Measurements from ENCODE around the gene GAPDH. TPM values are rescaled to one million over a fixed set of nuclear protein-coding genes. Genes with fewer than 3 reads are reported as not detected.

GAPDH gene
- total and polyA plus RNA-seq, 10 of the 15 experiments (the other 5 are each of a cell fraction or from before 2014, with no cell fraction given), result 5,606 to 14,240 (median 9,400) TPM

DNA sequence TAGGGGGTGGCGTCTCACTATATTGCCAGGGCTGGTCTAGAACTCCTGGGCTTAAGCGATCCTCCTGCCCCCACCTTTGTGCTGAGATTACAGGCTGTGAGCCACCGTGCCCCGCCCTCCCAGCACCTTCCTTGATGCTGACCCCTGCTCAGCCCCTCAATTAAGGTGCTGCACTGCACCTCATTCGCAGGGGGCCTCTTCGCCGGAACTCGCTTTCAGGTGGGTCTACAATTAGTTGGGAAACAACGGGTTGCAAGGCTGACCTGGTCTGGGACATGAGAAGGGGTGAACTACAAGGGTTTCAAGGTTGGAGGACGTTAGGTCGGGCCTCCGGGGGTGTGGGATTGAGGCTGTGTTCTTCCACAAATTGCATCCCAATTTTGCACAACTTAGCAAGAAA lies 35.0 kb downstream of the GAPDH start:
- Histone ChIP-seq H3K9ac (ENCODE audit: control insufficient read depth, insufficient read depth, low read length) (no peak overlapping the region), H3K4me1 (ENCODE audit: control insufficient read depth, insufficient read depth, low read length) (peaks cover 4% of the 10 kb centered on the region; the same call in 1 of the 2 replicates)
- WGBS (ENCODE audit: insufficient coverage, insufficient replicate concordance, low lambda C conversion rate, missing lambda C conversion rate), result 92% methylated on average over 12 of the region's 12 CpGs

DNA sequence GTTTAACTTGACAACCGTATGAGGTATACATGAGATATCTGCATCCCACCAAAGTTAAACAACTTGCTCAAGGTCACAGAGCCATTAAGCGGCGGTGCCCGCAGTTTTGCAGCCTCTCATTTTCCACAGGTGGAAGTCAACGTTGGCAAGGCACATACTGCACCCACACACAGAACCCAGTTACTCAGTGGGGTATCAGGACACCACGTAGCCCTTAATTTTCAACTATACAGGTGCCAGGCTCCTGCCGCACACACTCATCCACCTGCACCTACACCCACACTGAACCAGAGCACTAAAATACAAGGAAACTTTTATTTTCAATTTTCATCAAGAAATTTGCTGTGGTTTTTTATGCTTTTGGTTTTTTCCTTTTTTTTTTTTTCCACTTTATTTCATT lies 35.5 kb downstream of the GAPDH start:
- Histone ChIP-seq H3K9ac (ENCODE audit: control insufficient read depth, insufficient read depth, low read length) (no peak overlapping the region), H3K27me3 (replicated peaks in 1 of 2; ENCODE audit: control insufficient read depth in 2 of 2, insufficient read depth in 2 of 2, low read length in 1 of 2) (no peaks in the 10 kb centered on the region), H3K4me1 (ENCODE audit: control insufficient read depth, insufficient read depth, low read length) (peaks cover 4% of the 10 kb centered on the region; the same call in 1 of the 2 replicates), H3K9me3 (replicated peaks; ENCODE audit: control insufficient read depth, insufficient read depth, low read length) (no peaks in the 10 kb centered on the region), H4K20me1 (ENCODE audit: control insufficient read depth, insufficient read depth) (no peaks in the 10 kb centered on the region; the same call in 1 of the 2 replicates), H3K79me2 (ENCODE audit: control insufficient read depth, insufficient read depth, low read length) (peaks cover 29% of the 10 kb centered on the region), H2AFZ (ENCODE audit: control insufficient read depth, low read depth, low read length) (no peak overlapping the region), H3K4me3 (no peak overlapping the region), H3K36me3 (ENCODE audit: control insufficient read depth in 2 of 2, insufficient read depth in 2 of 2, low read length in 1 of 2) (peaks cover 22 to 26% of the 10 kb centered on the region in 2 experiments), H3K4me2 (ENCODE audit: control insufficient read depth, insufficient read depth) (no peak overlapping the region), H3K27ac (ENCODE audit: control insufficient read depth, insufficient read depth) (no peak overlapping the region)
- DNase-seq (ENCODE audit: low read depth, low spot score) (no peak), FAIRE-seq (no peak), ATAC-seq (no peak)
- ChIA-PET RAD21 (ENCODE audit: unreplicated experiment) (interaction anchor here (0.7 to 2.7 kb wide), 3 partner anchors 33 to 281 kb away, joined by 4 to 9 read pairs (median 5); partner anchors contain the start of gene CDCA3), CTCF (interaction anchor here (0.7 to 3.9 kb wide), 12 partner anchors 12 to 209 kb away, joined by 3 to 43 read pairs (median 5); partner anchors contain the start of gene LPAR5), SMC1A (ENCODE audit: uncharacterized antibody, unreplicated experiment) (interaction anchor here (0.8 to 1.5 kb wide), 4 partner anchors 43 to 120 kb away, joined by 3 to 8 read pairs (median 4); partner anchors contain the start of gene ZNF384), POLR2A (no interaction called here)
- WGBS (ENCODE audit: insufficient coverage, insufficient replicate concordance, low lambda C conversion rate, missing lambda C conversion rate), result 85% methylated on average over 7 of the region's 7 CpGs
- TF ChIP-seq CBX5 (IDR thresholded peaks at IDR 0.05; ENCODE audit: low read depth), result no peak
- TF ChIP-seq, protein P1, sequence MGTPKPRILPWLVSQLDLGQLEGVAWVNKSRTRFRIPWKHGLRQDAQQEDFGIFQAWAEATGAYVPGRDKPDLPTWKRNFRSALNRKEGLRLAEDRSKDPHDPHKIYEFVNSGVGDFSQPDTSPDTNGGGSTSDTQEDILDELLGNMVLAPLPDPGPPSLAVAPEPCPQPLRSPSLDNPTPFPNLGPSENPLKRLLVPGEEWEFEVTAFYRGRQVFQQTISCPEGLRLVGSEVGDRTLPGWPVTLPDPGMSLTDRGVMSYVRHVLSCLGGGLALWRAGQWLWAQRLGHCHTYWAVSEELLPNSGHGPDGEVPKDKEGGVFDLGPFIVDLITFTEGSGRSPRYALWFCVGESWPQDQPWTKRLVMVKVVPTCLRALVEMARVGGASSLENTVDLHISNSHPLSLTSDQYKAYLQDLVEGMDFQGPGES (IDR thresholded peaks at IDR 0.05), result no peak
- TF ChIP-seq, protein P2, sequence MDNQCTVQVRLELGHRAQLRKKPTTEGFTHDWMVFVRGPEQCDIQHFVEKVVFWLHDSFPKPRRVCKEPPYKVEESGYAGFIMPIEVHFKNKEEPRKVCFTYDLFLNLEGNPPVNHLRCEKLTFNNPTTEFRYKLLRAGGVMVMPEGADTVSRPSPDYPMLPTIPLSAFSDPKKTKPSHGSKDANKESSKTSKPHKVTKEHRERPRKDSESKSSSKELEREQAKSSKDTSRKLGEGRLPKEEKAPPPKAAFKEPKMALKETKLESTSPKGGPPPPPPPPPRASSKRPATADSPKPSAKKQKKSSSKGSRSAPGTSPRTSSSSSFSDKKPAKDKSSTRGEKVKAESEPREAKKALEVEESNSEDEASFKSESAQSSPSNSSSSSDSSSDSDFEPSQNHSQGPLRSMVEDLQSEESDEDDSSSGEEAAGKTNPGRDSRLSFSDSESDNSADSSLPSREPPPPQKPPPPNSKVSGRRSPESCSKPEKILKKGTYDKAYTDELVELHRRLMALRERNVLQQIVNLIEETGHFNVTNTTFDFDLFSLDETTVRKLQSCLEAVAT (IDR thresholded peaks at IDR 0.05), result no peak
- no peak for TF ChIP-seq ZNF207 (IDR thresholded peaks at IDR 0.05; ENCODE audit: borderline replicate concordance)
- TF ChIP-seq BRCA1 (IDR thresholded peaks at IDR 0.05; ENCODE audit: low read depth, low read length), result no peak
- TF ChIP-seq, protein P3, sequence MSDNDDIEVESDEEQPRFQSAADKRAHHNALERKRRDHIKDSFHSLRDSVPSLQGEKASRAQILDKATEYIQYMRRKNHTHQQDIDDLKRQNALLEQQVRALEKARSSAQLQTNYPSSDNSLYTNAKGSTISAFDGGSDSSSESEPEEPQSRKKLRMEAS (IDR thresholded peaks at IDR 0.05; ENCODE audit: low read depth, low read length), result no peak
- TF ChIP-seq, protein P4, sequence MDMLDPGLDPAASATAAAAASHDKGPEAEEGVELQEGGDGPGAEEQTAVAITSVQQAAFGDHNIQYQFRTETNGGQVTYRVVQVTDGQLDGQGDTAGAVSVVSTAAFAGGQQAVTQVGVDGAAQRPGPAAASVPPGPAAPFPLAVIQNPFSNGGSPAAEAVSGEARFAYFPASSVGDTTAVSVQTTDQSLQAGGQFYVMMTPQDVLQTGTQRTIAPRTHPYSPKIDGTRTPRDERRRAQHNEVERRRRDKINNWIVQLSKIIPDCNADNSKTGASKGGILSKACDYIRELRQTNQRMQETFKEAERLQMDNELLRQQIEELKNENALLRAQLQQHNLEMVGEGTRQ (IDR thresholded peaks at IDR 0.05; ENCODE audit: borderline replicate concordance, low read depth, low read length), result no peak
- TF ChIP-seq POLR2AphosphoS5 (IDR thresholded peaks at IDR 0.05; ENCODE audit: low read length), result peak; percentile 12; the same call in 1 of the 2 replicates
- in situ Hi-C loops (cut with MboI), result no loop called here
- intact Hi-C loops (cut with micrococcal nuclease; ENCODE audit: unreplicated experiment), result loop anchor here (5.0 kb wide), 1 partner anchor 118 kb away; the partner anchor contains the start of gene ZNF384
- no TSS peak for BruUV-seq (replicated peaks)

More for the DNA sequence above, 35.0 kb downstream of the GAPDH start:
- DNase-seq (ENCODE audit: low read depth, low spot score) (no peak), ATAC-seq (no peak), FAIRE-seq (no peak)
- peaks cover 30% of the 10 kb centered on the region for H3K79me2 ChIP-seq (ENCODE audit: control insufficient read depth, insufficient read depth, low read length)
- H2AFZ ChIP-seq (ENCODE audit: control insufficient read depth, low read depth, low read length), result no peak overlapping the region
- RAD21 ChIA-PET (ENCODE audit: unreplicated experiment), result interaction anchor here (1.2 kb wide), 1 partner anchor 29 kb away, joined by 3 read pairs; no protein-coding TSS in a partner anchor
- H3K4me2 ChIP-seq (ENCODE audit: control insufficient read depth, insufficient read depth), result no peak overlapping the region
- no peaks in the 10 kb centered on the region for H3K27me3 ChIP-seq (replicated peaks in 1 of 2; ENCODE audit: control insufficient read depth in 2 of 2, insufficient read depth in 2 of 2, low read length in 1 of 2)
- TF ChIP-seq POLR2AphosphoS5 (IDR thresholded peaks at IDR 0.05; ENCODE audit: low read length) (peak; percentile 11; the same call in 1 of the 2 replicates), NR2F1 (conservative IDR thresholded peaks at IDR 0.05) (no peak), POLR2A (IDR thresholded peaks at IDR 0.05; ENCODE audit: low read depth, low read length) (peak; percentile 47; the same call in 1 of the 2 replicates), BHLHE40 (IDR thresholded peaks at IDR 0.05; ENCODE audit: borderline replicate concordance in 1 of 2, low read depth in 2 of 2, low read length in 1 of 2) (no peak), ATF7 (IDR thresholded peaks at IDR 0.05; ENCODE audit: low read depth) (no peak)
- BruUV-seq (replicated peaks), result no TSS peak
- POLR2A ChIA-PET, result no interaction called here
- CTCF ChIA-PET, result interaction anchor here (1.1 to 1.5 kb wide), 2 partner anchors 33 to 120 kb away, joined by 3 to 4 read pairs; partner anchors contain the start of gene ZNF384
- in situ Hi-C loops (cut with MboI) (no loop called here), intact Hi-C loops (cut with micrococcal nuclease; ENCODE audit: unreplicated experiment) (loop anchor here (5.0 kb wide), 1 partner anchor 118 kb away; the partner anchor contains the start of gene ZNF384)
- SMC1A ChIA-PET (ENCODE audit: uncharacterized antibody, unreplicated experiment), result no interaction called here
- H4K20me1 ChIP-seq (ENCODE audit: control insufficient read depth, insufficient read depth), result no peaks in the 10 kb centered on the region; the same call in 1 of the 2 replicates
- H3K4me3 ChIP-seq, result no peak overlapping the region
- no peak overlapping the region for H3K27ac ChIP-seq (ENCODE audit: control insufficient read depth, insufficient read depth)
- no peaks in the 10 kb centered on the region for H3K9me3 ChIP-seq (replicated peaks; ENCODE audit: control insufficient read depth, insufficient read depth, low read length)
- peaks cover 20 to 21% of the 10 kb centered on the region in 2 experiments for H3K36me3 ChIP-seq (ENCODE audit: control insufficient read depth in 2 of 2, insufficient read depth in 2 of 2, low read length in 1 of 2)
